ENCODE results near the gene ADAM19. TPM values are rescaled to one million over a fixed set of nuclear protein-coding genes. Genes with fewer than 3 reads are reported as not detected.

ADAM19 gene
- total and polyA plus RNA-seq, 2 of the 4 experiments (the other 2 are of a cell fraction): 35.5 to 49.2 TPM

DNA sequence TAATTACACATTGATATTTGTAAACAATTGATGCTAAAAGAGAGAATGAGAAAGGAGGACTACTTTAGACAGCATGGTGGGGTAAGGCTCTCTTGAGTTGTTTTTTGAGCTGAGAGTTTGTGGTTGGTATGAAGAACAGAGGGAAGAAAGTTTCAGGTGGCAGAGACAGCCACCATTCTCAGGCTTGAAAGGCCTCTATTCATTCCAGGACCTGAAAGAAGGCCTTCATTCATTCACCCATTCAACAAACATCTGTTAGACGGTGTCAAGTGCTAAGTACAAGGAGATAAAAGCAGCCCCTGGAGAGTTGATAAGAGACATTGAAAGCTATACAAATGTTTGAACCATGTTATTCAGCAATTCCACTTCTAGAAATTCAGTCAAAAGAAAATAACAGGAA is 21.7 kb upstream of the ADAM19 start:
- BruUV-seq (replicated peaks): no TSS peak
- intact Hi-C loops (cut with micrococcal nuclease) (no loop called here), dilution Hi-C loops (cut with HindIII; ENCODE audit: low sequenced_read_pairs, unreplicated experiment) (no loop called here), in situ Hi-C loops (cut with MboI; ENCODE audit: low sequenced_read_pairs) (no loop called here)
- Histone ChIP-seq H4K8ac (ENCODE audit: low read depth in 2 of 2, low read length in 2 of 2) (no peak overlapping the region), H2AK9ac (replicated peaks; ENCODE audit: low read depth, low read length, poor library complexity) (no peak overlapping the region), H4K20me1 (ENCODE audit: insufficient read depth, low read length) (no peaks in the 10 kb centered on the region), H3K4me2 (ENCODE audit: low read depth, low read length) (no peak overlapping the region), H2BK5ac (ENCODE audit: low read depth, low read length, poor library complexity, severe bottlenecking) (no peak overlapping the region), H3K27ac (ENCODE audit: insufficient read depth, low read length) (no peak overlapping the region), H3K9ac (ENCODE audit: low read depth, low read length) (no peak overlapping the region), H2BK20ac (ENCODE audit: low read depth, low read length) (no peak overlapping the region), H3K23ac (ENCODE audit: low read depth, low read length) (no peak overlapping the region), H3K27me3 (ENCODE audit: control insufficient read depth, insufficient read depth, low read length) (no peaks in the 10 kb centered on the region), H3K36me3 (ENCODE audit: control insufficient read depth, insufficient read depth, low read length) (no peaks in the 10 kb centered on the region), H3K56ac (ENCODE audit: extremely low read depth, insufficient read depth, low read length) (no peak overlapping the region), H3K14ac (replicated peaks; ENCODE audit: low read depth, low read length) (no peak overlapping the region; the same call in 1 of the 2 replicates), H4K91ac (ENCODE audit: insufficient read depth, low read depth, low read length) (no peak overlapping the region), H2BK15ac (ENCODE audit: low read depth, low read length) (0 out of 3 replicates have a peak overlapping the region, but pooled peaks have one; percentile 10), H4K5ac (ENCODE audit: low read depth, low read length) (no peak overlapping the region), H3K79me1 (ENCODE audit: low read depth in 1 of 2, low read length in 2 of 2) (no peaks in the 10 kb centered on the region), H2AFZ (replicated peaks; ENCODE audit: low read length, poor library complexity) (no peak overlapping the region), H2BK120ac (ENCODE audit: low read depth, low read length) (no peak overlapping the region), H3K9me1 (ENCODE audit: insufficient read depth, low read length) (peaks cover 7% of the 10 kb centered on the region; the same call in 1 of the 2 replicates), H3K4me3 (ENCODE audit: insufficient read depth, low read depth, low read length) (no peak overlapping the region), H3K4me1 (ENCODE audit: control insufficient read depth, insufficient read depth, low read length) (peaks cover 4% of the 10 kb centered on the region), H3K9me3 (ENCODE audit: control insufficient read depth, insufficient read depth, low read length) (no peaks in the 10 kb centered on the region), H2AK5ac (ENCODE audit: low read depth, low read length) (no peak overlapping the region), H3K18ac (ENCODE audit: low read depth, low read length) (no peak overlapping the region), H3K4ac (ENCODE audit: low read depth, low read length) (no peak overlapping the region)
- TF ChIP-seq BHLHE40 (IDR thresholded peaks at IDR 0.05; ENCODE audit: low read depth, low read length) (no peak), MAZ (IDR thresholded peaks at IDR 0.05; ENCODE audit: borderline replicate concordance, low read depth, low read length) (no peak), RCOR1 (IDR thresholded peaks at IDR 0.05; ENCODE audit: insufficient replicate concordance, low read length) (no peak), SMC3 (IDR thresholded peaks at IDR 0.05; ENCODE audit: low read depth, low read length) (no peak), NFE2L2 (IDR thresholded peaks at IDR 0.05; ENCODE audit: low read depth, low read length) (no peak), MAFK (IDR thresholded peaks at IDR 0.05; ENCODE audit: low read depth, low read length) (no peak), MXI1 (IDR thresholded peaks at IDR 0.05; ENCODE audit: borderline replicate concordance, low read depth, low read length) (no peak), RFX5 (IDR thresholded peaks at IDR 0.05; ENCODE audit: low read depth, low read length) (no peak), RAD21 (IDR thresholded peaks at IDR 0.05; ENCODE audit: low read length) (no peak), CHD1 (IDR thresholded peaks at IDR 0.05; ENCODE audit: low read depth, low read length) (no peak), FOS (IDR thresholded peaks at IDR 0.05; ENCODE audit: low read depth, low read length) (no peak), CEBPB (IDR thresholded peaks at IDR 0.05; ENCODE audit: low read depth, low read length) (no peak), POLR2A (IDR thresholded peaks at IDR 0.05; ENCODE audit: low read depth, low read length) (no peak)
- TF ChIP-seq, protein P1, sequence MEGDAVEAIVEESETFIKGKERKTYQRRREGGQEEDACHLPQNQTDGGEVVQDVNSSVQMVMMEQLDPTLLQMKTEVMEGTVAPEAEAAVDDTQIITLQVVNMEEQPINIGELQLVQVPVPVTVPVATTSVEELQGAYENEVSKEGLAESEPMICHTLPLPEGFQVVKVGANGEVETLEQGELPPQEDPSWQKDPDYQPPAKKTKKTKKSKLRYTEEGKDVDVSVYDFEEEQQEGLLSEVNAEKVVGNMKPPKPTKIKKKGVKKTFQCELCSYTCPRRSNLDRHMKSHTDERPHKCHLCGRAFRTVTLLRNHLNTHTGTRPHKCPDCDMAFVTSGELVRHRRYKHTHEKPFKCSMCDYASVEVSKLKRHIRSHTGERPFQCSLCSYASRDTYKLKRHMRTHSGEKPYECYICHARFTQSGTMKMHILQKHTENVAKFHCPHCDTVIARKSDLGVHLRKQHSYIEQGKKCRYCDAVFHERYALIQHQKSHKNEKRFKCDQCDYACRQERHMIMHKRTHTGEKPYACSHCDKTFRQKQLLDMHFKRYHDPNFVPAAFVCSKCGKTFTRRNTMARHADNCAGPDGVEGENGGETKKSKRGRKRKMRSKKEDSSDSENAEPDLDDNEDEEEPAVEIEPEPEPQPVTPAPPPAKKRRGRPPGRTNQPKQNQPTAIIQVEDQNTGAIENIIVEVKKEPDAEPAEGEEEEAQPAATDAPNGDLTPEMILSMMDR (conservative IDR thresholded peaks at IDR 0.05; ENCODE audit: low read depth, low read length): no peak
- TF ChIP-seq, protein P2, sequence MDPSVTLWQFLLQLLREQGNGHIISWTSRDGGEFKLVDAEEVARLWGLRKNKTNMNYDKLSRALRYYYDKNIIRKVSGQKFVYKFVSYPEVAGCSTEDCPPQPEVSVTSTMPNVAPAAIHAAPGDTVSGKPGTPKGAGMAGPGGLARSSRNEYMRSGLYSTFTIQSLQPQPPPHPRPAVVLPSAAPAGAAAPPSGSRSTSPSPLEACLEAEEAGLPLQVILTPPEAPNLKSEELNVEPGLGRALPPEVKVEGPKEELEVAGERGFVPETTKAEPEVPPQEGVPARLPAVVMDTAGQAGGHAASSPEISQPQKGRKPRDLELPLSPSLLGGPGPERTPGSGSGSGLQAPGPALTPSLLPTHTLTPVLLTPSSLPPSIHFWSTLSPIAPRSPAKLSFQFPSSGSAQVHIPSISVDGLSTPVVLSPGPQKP (IDR thresholded peaks at IDR 0.05; ENCODE audit: borderline replicate concordance, low read depth, low read length): no peak
- TF ChIP-seq, protein P3, sequence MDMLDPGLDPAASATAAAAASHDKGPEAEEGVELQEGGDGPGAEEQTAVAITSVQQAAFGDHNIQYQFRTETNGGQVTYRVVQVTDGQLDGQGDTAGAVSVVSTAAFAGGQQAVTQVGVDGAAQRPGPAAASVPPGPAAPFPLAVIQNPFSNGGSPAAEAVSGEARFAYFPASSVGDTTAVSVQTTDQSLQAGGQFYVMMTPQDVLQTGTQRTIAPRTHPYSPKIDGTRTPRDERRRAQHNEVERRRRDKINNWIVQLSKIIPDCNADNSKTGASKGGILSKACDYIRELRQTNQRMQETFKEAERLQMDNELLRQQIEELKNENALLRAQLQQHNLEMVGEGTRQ (IDR thresholded peaks at IDR 0.05; ENCODE audit: low read depth, low read length): no peak
- CTCF ChIA-PET: interaction anchor here (0.9 kb wide), 1 partner anchor 12 kb away, joined by 3 read pairs; no protein-coding TSS in a partner anchor
- POLR2A ChIA-PET (ENCODE audit: unreplicated experiment): no interaction called here
- ATAC-seq (ENCODE audit: low read depth) (no peak), DNase-seq (no peak)
- WGBS, 2 experiments (ENCODE audit: extremely low coverage in 2 of 2, insufficient read length in 1 of 2): no CpG with 5 or more reads among the region's 1 CpG
